GM12865 (cell line): Measurements from ENCODE around the gene PLCB2.
A peak's percentile ranks its signal among the peaks of the same experiment; 100 is the strongest.

Experiments
- DNase-seq: peaks from one replicate; pipeline ENCODE4 v3.0.0; 2010; ENCODE audit warnings: low read depth
- H3K4me3 ChIP-seq: 2 replicates; pipeline ENCODE4 v1.5.1; 2011; ENCODE audit warnings: mild to moderate bottlenecking, low read depth, low read length, control low read depth
- CTCF ChIP-seq: IDR thresholded peaks from 2 replicates; pipeline ENCODE4 v1.5.1; 2011; ENCODE audit warnings: low read length, control low read depth, low read depth, inconsistent platforms; ENCODE audit not compliant: insufficient read depth; ENCODE audit errors: missing control alignments

PLCB2 gene

GRCh38 chr15:40307421-40308211, at the start of gene PLCB2:
TSS of gene PLCB2 (minus strand) at chr15:40307935. CDS start at chr15:40307672, 263 bp downstream.
- TF ChIP-seq CTCF = peak; percentile 56
- peak; percentile 76 for DNase-seq
- H3K4me3 ChIP-seq = peak within 1 kb of the TSS; percentile 84

GRCh38 chr15:40357246-40357645, 49.5 kb upstream of the PLCB2 start:
- no peak for DNase-seq
- no peak overlapping the region for H3K4me3 ChIP-seq
- no peak for TF ChIP-seq CTCF

GRCh38 chr15:40355976-40356585, 48.3 kb upstream of the PLCB2 start:
- H3K4me3 ChIP-seq = no peak overlapping the region
- DNase-seq = no peak
- TF ChIP-seq CTCF = no peak

GRCh38 chr15:40354408-40355171, 46.9 kb upstream of the PLCB2 start:
- no peak for DNase-seq
- no peak overlapping the region for H3K4me3 ChIP-seq
- peak; percentile 14 for TF ChIP-seq CTCF

GRCh38 chr15:40353697-40354096, 46.0 kb upstream of the PLCB2 start:
- TF ChIP-seq CTCF = no peak
- DNase-seq = no peak
- no peak overlapping the region for H3K4me3 ChIP-seq

GRCh38 chr15:40352281-40352901, 44.7 kb upstream of the PLCB2 start:
- H3K4me3 ChIP-seq = no peak overlapping the region
- no peak for TF ChIP-seq CTCF
- DNase-seq = no peak
